ENCODE measurements around the gene ARHGEF39. TPM values are rescaled to one million over a fixed set of nuclear protein-coding genes. Genes with fewer than 3 reads are reported as not detected.

Gene ARHGEF39
- total RNA-seq, 1 experiment from 2014 or later, result 15.3 TPM

- Histone ChIP-seq H3K79me2 (ENCODE audit: low read length) (peaks cover 3% of the 10 kb centered on the region; the same call in 1 of the 2 replicates), H3K4me3 (ENCODE audit: low read length) (peak overlapping the region; percentile 76; the same call in 1 of the 2 replicates), H3K27ac (ENCODE audit: low read length) (no peak overlapping the region), H3K36me3 (ENCODE audit: insufficient read depth, low read length) (peaks cover 3% of the 10 kb centered on the region; the same call in 1 of the 2 replicates), H3K4me2 (ENCODE audit: low read depth, low read length, poor library complexity, severe bottlenecking) (peak overlapping the region; percentile 90), H3K4me1 (ENCODE audit: low read length) (peaks cover 45% of the 10 kb centered on the region), H3K9me3 (ENCODE audit: low read length) (no peaks in the 10 kb centered on the region), H3K9me2 (replicated peaks; ENCODE audit: insufficient read depth, low read length) (no peaks in the 10 kb centered on the region), H3K9ac (ENCODE audit: low read length) (peak overlapping the region; percentile 81), H4K20me1 (ENCODE audit: insufficient read depth, low read depth, low read length) (no peaks in the 10 kb centered on the region), H3K27me3 (ENCODE audit: low read length) (no peaks in the 10 kb centered on the region), H2AFZ (ENCODE audit: low read length) (no peak overlapping the region; the same call in 1 of the 2 replicates)
- DNase-seq, result no peak
Measured at GRCh38 chr9:35656831-35657545, 8.0 kb downstream of the ARHGEF39 start.

GRCh38 chr9:35656348-35656747, 8.6 kb downstream of the ARHGEF39 start:
- H3K4me3 ChIP-seq (ENCODE audit: low read length), result no peak overlapping the region
- no peak overlapping the region for H3K27ac ChIP-seq (ENCODE audit: low read length)
- no peak overlapping the region for H3K4me2 ChIP-seq (ENCODE audit: low read depth, low read length, poor library complexity, severe bottlenecking)
- no peaks in the 10 kb centered on the region for H3K79me2 ChIP-seq (ENCODE audit: low read length)
- no peaks in the 10 kb centered on the region for H3K9me2 ChIP-seq (replicated peaks; ENCODE audit: insufficient read depth, low read length)
- H3K9ac ChIP-seq (ENCODE audit: low read length), result no peak overlapping the region
- no peaks in the 10 kb centered on the region for H3K9me3 ChIP-seq (ENCODE audit: low read length)
- H3K4me1 ChIP-seq (ENCODE audit: low read length), result peaks cover 41% of the 10 kb centered on the region
- H3K36me3 ChIP-seq (ENCODE audit: insufficient read depth, low read length), result no peaks in the 10 kb centered on the region
- DNase-seq, result no peak
- no peaks in the 10 kb centered on the region for H4K20me1 ChIP-seq (ENCODE audit: insufficient read depth, low read depth, low read length)
- no peak overlapping the region for H2AFZ ChIP-seq (ENCODE audit: low read length)
- no peaks in the 10 kb centered on the region for H3K27me3 ChIP-seq (ENCODE audit: low read length)

GRCh38 chr9:35653611-35654010, 11.4 kb downstream of the ARHGEF39 start:
- Histone ChIP-seq H3K4me1 (ENCODE audit: low read length) (peaks cover 41% of the 10 kb centered on the region), H3K27ac (ENCODE audit: low read length) (no peak overlapping the region)
- DNase-seq, result no peak

GRCh38 chr9:35652829-35653209, 12.2 kb downstream of the ARHGEF39 start:
- H3K9ac ChIP-seq (ENCODE audit: low read length), result no peak overlapping the region
- no peaks in the 10 kb centered on the region for H3K27me3 ChIP-seq (ENCODE audit: low read length)
- no peak overlapping the region for H3K4me3 ChIP-seq (ENCODE audit: low read length)
- H3K4me1 ChIP-seq (ENCODE audit: low read length), result peaks cover 47% of the 10 kb centered on the region
- no peak overlapping the region for H2AFZ ChIP-seq (ENCODE audit: low read length)
- no peak overlapping the region for H3K27ac ChIP-seq (ENCODE audit: low read length)
- no peak for DNase-seq
- H3K79me2 ChIP-seq (ENCODE audit: low read length), result peaks cover 9% of the 10 kb centered on the region; the same call in 1 of the 2 replicates
- H3K4me2 ChIP-seq (ENCODE audit: low read depth, low read length, poor library complexity, severe bottlenecking), result no peak overlapping the region
- no peaks in the 10 kb centered on the region for H3K9me2 ChIP-seq (replicated peaks; ENCODE audit: insufficient read depth, low read length)
- H4K20me1 ChIP-seq (ENCODE audit: insufficient read depth, low read depth, low read length), result no peaks in the 10 kb centered on the region
- no peaks in the 10 kb centered on the region for H3K9me3 ChIP-seq (ENCODE audit: low read length)
- H3K36me3 ChIP-seq (ENCODE audit: insufficient read depth, low read length), result no peaks in the 10 kb centered on the region

More at GRCh38 chr9:35653611-35654010, 11.4 kb downstream of the ARHGEF39 start:
- H4K20me1 ChIP-seq (ENCODE audit: insufficient read depth, low read depth, low read length), result no peaks in the 10 kb centered on the region
- no peak overlapping the region for H3K4me2 ChIP-seq (ENCODE audit: low read depth, low read length, poor library complexity, severe bottlenecking)
- no peak overlapping the region for H3K9ac ChIP-seq (ENCODE audit: low read length)
- no peaks in the 10 kb centered on the region for H3K27me3 ChIP-seq (ENCODE audit: low read length)
- H3K36me3 ChIP-seq (ENCODE audit: insufficient read depth, low read length), result no peaks in the 10 kb centered on the region
- H3K79me2 ChIP-seq (ENCODE audit: low read length), result peaks cover 9% of the 10 kb centered on the region; the same call in 1 of the 2 replicates
- H3K9me2 ChIP-seq (replicated peaks; ENCODE audit: insufficient read depth, low read length), result no peaks in the 10 kb centered on the region
- no peak overlapping the region for H3K4me3 ChIP-seq (ENCODE audit: low read length)
- no peaks in the 10 kb centered on the region for H3K9me3 ChIP-seq (ENCODE audit: low read length)
- no peak overlapping the region for H2AFZ ChIP-seq (ENCODE audit: low read length)

- H3K9me3 ChIP-seq (ENCODE audit: low read length), result no peaks in the 10 kb centered on the region
- peaks cover 9% of the 10 kb centered on the region; the same call in 1 of the 2 replicates for H3K79me2 ChIP-seq (ENCODE audit: low read length)
- no peaks in the 10 kb centered on the region for H4K20me1 ChIP-seq (ENCODE audit: insufficient read depth, low read depth, low read length)
- H3K27me3 ChIP-seq (ENCODE audit: low read length), result no peaks in the 10 kb centered on the region
- DNase-seq, result no peak
- no peak overlapping the region for H3K4me3 ChIP-seq (ENCODE audit: low read length)
- no peak overlapping the region for H3K4me2 ChIP-seq (ENCODE audit: low read depth, low read length, poor library complexity, severe bottlenecking)
- peaks cover 47% of the 10 kb centered on the region for H3K4me1 ChIP-seq (ENCODE audit: low read length)
- no peak overlapping the region for H3K9ac ChIP-seq (ENCODE audit: low read length)
- H3K36me3 ChIP-seq (ENCODE audit: insufficient read depth, low read length), result no peaks in the 10 kb centered on the region
- no peak overlapping the region for H3K27ac ChIP-seq (ENCODE audit: low read length)
- no peaks in the 10 kb centered on the region for H3K9me2 ChIP-seq (replicated peaks; ENCODE audit: insufficient read depth, low read length)
- no peak overlapping the region for H2AFZ ChIP-seq (ENCODE audit: low read length)
Measured at GRCh38 chr9:35651956-35652828, 12.8 kb downstream of the ARHGEF39 start.

GRCh38 chr9:35650341-35651158, 14.4 kb downstream of the ARHGEF39 start, which contains the start of gene SIT1:
Gene SIT1, minus strand, starts transcription at chr9:35650931. Its CDS starts 78 bp downstream, at chr9:35650853.
- H3K9me2 ChIP-seq (replicated peaks; ENCODE audit: insufficient read depth, low read length), result no peaks in the 10 kb centered on the region
- peak within 1 kb of the TSS; percentile 78 for H3K9ac ChIP-seq (ENCODE audit: low read length)
- H4K20me1 ChIP-seq (ENCODE audit: insufficient read depth, low read depth, low read length), result no peaks in the 10 kb centered on the region
- peak within 1 kb of the TSS; percentile 93 for H2AFZ ChIP-seq (ENCODE audit: low read length)
- H3K79me2 ChIP-seq (ENCODE audit: low read length), result peaks cover 9% of the 10 kb centered on the region; the same call in 1 of the 2 replicates
- peak; percentile 68 for DNase-seq
- no peaks in the 10 kb centered on the region for H3K27me3 ChIP-seq (ENCODE audit: low read length)
- H3K9me3 ChIP-seq (ENCODE audit: low read length), result no peaks in the 10 kb centered on the region
- peak within 1 kb of the TSS; percentile 98 for H3K4me2 ChIP-seq (ENCODE audit: low read depth, low read length, poor library complexity, severe bottlenecking)
- H3K36me3 ChIP-seq (ENCODE audit: insufficient read depth, low read length), result no peaks in the 10 kb centered on the region
- peaks cover 56% of the 10 kb centered on the region for H3K4me1 ChIP-seq (ENCODE audit: low read length)
- peak within 1 kb of the TSS; percentile 80 for H3K4me3 ChIP-seq (ENCODE audit: low read length)
- peak within 1 kb of the TSS; percentile 79 for H3K27ac ChIP-seq (ENCODE audit: low read length)

- DNase-seq, result peak; percentile 72
- H3K4me1 ChIP-seq (ENCODE audit: low read length), result peaks cover 57% of the 10 kb centered on the region
- H3K9me3 ChIP-seq (ENCODE audit: low read length), result no peaks in the 10 kb centered on the region
- H4K20me1 ChIP-seq (ENCODE audit: insufficient read depth, low read depth, low read length), result no peaks in the 10 kb centered on the region
- peak overlapping the region; percentile 98 for H3K4me2 ChIP-seq (ENCODE audit: low read depth, low read length, poor library complexity, severe bottlenecking)
- H2AFZ ChIP-seq (ENCODE audit: low read length), result peak overlapping the region; percentile 93
- H3K79me2 ChIP-seq (ENCODE audit: low read length), result peaks cover 9% of the 10 kb centered on the region; the same call in 1 of the 2 replicates
- H3K27ac ChIP-seq (ENCODE audit: low read length), result peak overlapping the region; percentile 79
- no peaks in the 10 kb centered on the region for H3K36me3 ChIP-seq (ENCODE audit: insufficient read depth, low read length)
- H3K4me3 ChIP-seq (ENCODE audit: low read length), result peak overlapping the region; percentile 80
- H3K9ac ChIP-seq (ENCODE audit: low read length), result peak overlapping the region; percentile 78
- no peaks in the 10 kb centered on the region for H3K27me3 ChIP-seq (ENCODE audit: low read length)
- H3K9me2 ChIP-seq (replicated peaks; ENCODE audit: insufficient read depth, low read length), result no peaks in the 10 kb centered on the region
Measured at GRCh38 chr9:35649431-35650340, 15.3 kb downstream of the ARHGEF39 start.

Data from Karpas-422 (cell line).